Cardiac fibroblast (primary cell): ENCODE data around the gene JMJD1C.
"Not testable (repeated sequence)": the region's sequence is repeated elsewhere in the genome, so short reads cannot be mapped to it uniquely, and the experiment has no call there.

ENCODE experiments used
- DNase-seq, 2 donors: peaks; one replicate each; pipeline versions ENCODE4 v3.0.0 to v3.0.0-alpha.2; 2010; ENCODE audit warnings: low read depth in 2 of 2
- H3K4me3 ChIP-seq, 2 donors: replicated peaks in 1 of 2; 1 replicate in 1 of 2; 2 replicates in 1 of 2; pipeline ENCODE4 v1.5.1; 2011; ENCODE audit warnings: low read depth in 2 of 2, low read length in 2 of 2, mild to moderate bottlenecking in 2 of 2, moderate library complexity in 1 of 2
- CTCF ChIP-seq: IDR thresholded peaks from one replicate; pipeline ENCODE4 v1.5.1; 2011; ENCODE audit warnings: low read depth, mild to moderate bottlenecking, low read length, inconsistent platforms

JMJD1C gene

DNA sequence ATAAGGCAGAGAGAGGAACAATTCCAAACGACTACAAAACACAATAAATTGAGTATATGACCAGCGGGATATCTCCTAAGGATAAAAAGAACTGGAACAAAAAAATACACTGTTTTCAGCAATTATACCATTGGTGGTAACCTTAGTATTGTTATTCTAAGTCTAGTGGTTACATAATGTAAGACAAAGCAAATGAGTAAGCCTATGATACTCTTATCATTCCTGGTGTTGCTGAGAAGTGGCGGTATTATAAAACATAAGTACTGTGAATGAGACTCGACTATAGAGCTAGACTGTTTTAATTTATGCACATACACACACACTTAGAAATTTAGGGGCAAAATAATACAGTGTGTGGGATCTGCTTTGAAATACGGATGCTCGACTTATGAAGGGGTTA lies 225.0 kb downstream of the JMJD1C start:
- DNase-seq = peak; percentile 33 to 38
- no peak overlapping the region for H3K4me3 ChIP-seq
- TF ChIP-seq CTCF = no peak

DNA sequence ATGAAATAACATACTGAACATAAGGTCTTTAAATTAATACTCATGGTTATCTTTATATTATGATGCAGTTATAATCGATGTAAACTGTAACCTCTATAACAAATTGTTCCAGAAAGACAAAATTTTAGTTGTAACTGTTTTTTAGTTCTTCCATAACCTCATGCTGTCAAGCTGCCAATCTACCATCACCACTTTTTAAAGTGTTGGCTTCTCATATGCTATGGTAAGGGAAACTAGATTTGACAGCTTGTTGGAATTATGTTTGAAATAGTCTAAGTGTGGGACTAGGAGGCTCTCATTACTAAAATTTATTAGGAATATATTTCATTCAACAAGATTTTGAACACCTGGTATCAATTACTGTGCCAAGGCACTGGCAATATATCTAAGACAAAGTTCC lies 227.3 kb downstream of the JMJD1C start:
- DNase-seq = no peak
- no peak overlapping the region for H3K4me3 ChIP-seq
- no peak for TF ChIP-seq CTCF

- TF ChIP-seq CTCF = no peak
Measured at GRCh38 chr10:63237396-63237795, 228.4 kb downstream of the JMJD1C start.

GRCh38 chr10:63236113-63236935 lies 229.5 kb downstream of the JMJD1C start:
- peak; percentile 82 to 92 for DNase-seq
- no peak overlapping the region for H3K4me3 ChIP-seq
- TF ChIP-seq CTCF = no peak

More at GRCh38 chr10:63237396-63237795, 228.4 kb downstream of the JMJD1C start:
- DNase-seq = no peak
- no peak overlapping the region for H3K4me3 ChIP-seq

DNA sequence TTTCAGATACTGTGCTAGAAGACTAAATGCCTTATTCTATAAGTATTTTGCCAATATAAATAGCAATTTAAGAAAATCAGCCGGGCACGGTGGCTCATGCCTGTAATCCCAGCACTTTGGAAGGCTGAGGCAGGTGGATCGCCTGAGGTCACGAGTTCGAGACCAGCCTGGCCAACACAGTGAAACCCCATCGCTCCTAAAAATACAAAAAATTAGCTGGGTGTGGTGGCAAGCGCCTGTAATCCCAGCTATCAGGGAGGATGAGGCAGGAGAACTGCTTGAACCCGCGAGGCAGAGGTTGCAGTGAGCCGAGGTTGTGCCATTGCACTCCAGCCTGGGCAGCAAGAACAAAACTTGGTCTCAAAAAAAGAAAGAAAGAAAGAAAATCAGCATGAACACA lies 230.6 kb downstream of the JMJD1C start:
- not testable (repeated sequence) for H3K4me3 ChIP-seq, DNase-seq

DNA sequence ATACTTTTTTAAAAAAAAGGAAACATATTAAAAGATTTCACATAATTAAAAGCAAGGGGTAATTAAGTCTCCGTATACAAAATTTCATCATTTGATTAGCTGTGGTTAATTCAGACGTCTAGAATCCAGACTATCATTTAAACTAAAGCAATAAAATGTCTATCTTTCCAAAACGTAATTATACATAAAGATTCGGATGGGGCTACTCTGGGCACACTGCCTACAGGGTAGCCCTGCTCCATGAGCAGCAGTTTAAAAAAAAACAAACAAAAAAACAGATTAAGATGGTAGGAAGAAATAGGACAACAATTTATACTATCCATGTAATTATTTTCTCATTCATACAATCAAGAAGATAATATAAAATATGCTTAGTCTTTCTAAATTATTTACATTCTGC lies 236.6 kb downstream of the JMJD1C start:
- H3K4me3 ChIP-seq = no peak overlapping the region
- no peak for TF ChIP-seq CTCF
- DNase-seq = no peak

DNA sequence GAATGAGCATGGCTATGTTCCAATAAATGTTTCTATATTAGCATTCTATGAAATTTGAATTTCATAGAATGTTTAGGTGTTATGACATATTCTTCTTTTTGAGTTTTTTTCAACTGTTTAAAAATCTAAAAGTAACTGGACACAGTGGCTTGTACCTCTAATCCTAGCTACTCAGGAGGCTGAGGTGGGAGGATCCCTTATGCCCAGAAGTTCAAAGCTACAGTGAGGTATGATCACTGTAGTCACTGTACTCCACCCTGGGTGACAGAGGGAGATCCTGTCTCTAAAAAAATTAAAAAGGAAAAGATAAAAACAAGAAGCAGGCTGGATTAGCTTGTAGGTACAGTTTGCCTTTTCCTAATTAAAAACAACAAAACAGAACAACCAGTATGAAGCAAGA lies 237.5 kb downstream of the JMJD1C start:
- no peak overlapping the region for H3K4me3 ChIP-seq
- TF ChIP-seq CTCF = no peak
- DNase-seq = no peak
